Natural killer cell (primary cell): ENCODE results near the gene LAMA4. TPM values are rescaled to one million over a fixed set of nuclear protein-coding genes. Genes with fewer than 3 reads are reported as not detected.

Experiments
- ATAC-seq, 3 donors: fragments of 150-1000 bp in 2 of 3; fragments of 200-7000 bp in 1 of 3; cut with Tn5 transposase; 1 replicate in 1 of 3; 2 replicates in 2 of 3; pipeline ENCODE4 v1.10.0; 2021; ENCODE audit warnings: mild to moderate bottlenecking in 2 of 3, moderate library complexity in 2 of 3
- DNase-seq, 2 donors: peaks; one replicate each; pipeline versions ENCODE4 v3.0.0 to v3.0.0-alpha.2; 2013 to 2021; ENCODE audit warnings: mixed read lengths in 1 of 2
- H3K27ac ChIP-seq: one replicate; pipeline ENCODE4 v1.5.1; 2013; ENCODE audit warnings: mild to moderate bottlenecking, low read length
- H3K27me3 ChIP-seq: one replicate; pipeline ENCODE4 v1.6.1; 2013; ENCODE audit warnings: low read length; ENCODE audit not compliant: control insufficient read depth, insufficient read depth
- H3K36me3 ChIP-seq: one replicate; pipeline ENCODE4 v1.6.1; 2013; ENCODE audit warnings: low read length; ENCODE audit not compliant: control insufficient read depth, insufficient read depth
- H3K4me1 ChIP-seq: one replicate; pipeline ENCODE4 v1.6.1; 2013; ENCODE audit warnings: low read length; ENCODE audit not compliant: control insufficient read depth, insufficient read depth
- H3K4me3 ChIP-seq: one replicate; pipeline ENCODE4 v1.5.1; 2013; ENCODE audit warnings: low read length
- H3K9me3 ChIP-seq: one replicate; pipeline ENCODE4 v1.6.1; 2013; ENCODE audit warnings: low read length; ENCODE audit not compliant: control insufficient read depth, insufficient read depth
- H3K27ac Mint-ChIP-seq, 2 donors: one replicate each; pipeline ENCODE4 v1.8.0; 2022; ENCODE audit warnings: mild to moderate bottlenecking in 2 of 2, mixed read lengths in 2 of 2, moderate library complexity in 1 of 2
- H3K27me3 Mint-ChIP-seq, 2 donors: one replicate each; pipeline ENCODE4 v1.8.0; 2022; ENCODE audit warnings: low read depth in 2 of 2, mixed read lengths in 2 of 2
- H3K36me3 Mint-ChIP-seq: one replicate; pipeline ENCODE4 v1.8.0; 2022; ENCODE audit warnings: mixed read lengths
- H3K4me1 Mint-ChIP-seq, 2 donors: one replicate each; pipeline ENCODE4 v1.8.0; 2022; ENCODE audit warnings: mixed read lengths in 2 of 2
- H3K4me3 Mint-ChIP-seq: one replicate; pipeline ENCODE4 v1.8.0; 2022; ENCODE audit warnings: mild to moderate bottlenecking, moderate library complexity, mixed read lengths
- H3K9me3 Mint-ChIP-seq, 2 donors: one replicate each; pipeline ENCODE4 v1.8.0; 2022; ENCODE audit warnings: mixed read lengths in 2 of 2
- WGBS: methylation state at CpG from one replicate; pipeline ENCODE4 v1.1.7; 2013; ENCODE audit warnings: missing lambda C conversion rate; ENCODE audit not compliant: insufficient coverage; 5-methylcytosine and 5-hydroxymethylcytosine counted together
- intact Hi-C: fragments of 100-400 bp; cut with micrococcal nuclease; formaldehyde crosslinking; loops from one replicate; pipeline ENCODE4 v1.14.2; 2022
- total RNA-seq, 4 donors: library from RNA; stranded (reverse); fragments of 120-200 nt in 1 of 4; gene quantifications; one replicate each; pipeline versions ENCODE4 v1.2.3 to v1.2.4, GENCODE V29; 2013 to 2022
- TF ChIP-seq, protein P1 (sequence below): fragments of 200-600 bp; IDR thresholded peaks from one replicate; pipeline ENCODE4 v1.8.0; 2022; ENCODE audit warnings: antibody characterized with exemption

LAMA4 gene
- total RNA-seq, 3 donors from 2014 or later (not counting 1 experiment from before 2014, with no cell fraction given) = not detected

DNA sequence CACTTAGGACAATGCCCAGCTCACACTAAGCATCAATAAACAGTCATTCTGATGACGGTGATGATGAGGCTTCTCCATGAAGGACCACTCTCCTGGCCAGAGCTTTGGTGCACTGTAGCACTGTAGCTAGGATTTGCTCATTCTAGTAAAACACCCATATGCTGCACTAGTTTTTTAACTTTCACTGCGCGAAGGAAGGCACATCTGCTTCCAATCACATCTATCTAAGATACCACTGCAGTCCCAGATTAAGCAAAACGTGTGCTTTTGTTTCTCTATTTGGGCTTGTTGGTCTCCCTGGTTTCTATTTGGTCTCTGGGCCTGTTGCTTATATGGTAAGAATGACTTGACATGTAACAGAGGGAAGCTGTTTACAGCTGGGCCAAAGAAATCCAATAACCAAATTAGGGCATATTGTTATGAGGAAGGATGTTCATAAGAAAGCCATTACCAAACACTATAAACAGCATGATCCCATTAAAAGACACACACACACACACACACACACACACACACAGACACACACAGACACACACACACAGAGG is 104.6 kb downstream of the LAMA4 start:
- H3K4me3 Mint-ChIP-seq = no peak overlapping the region
- no peak overlapping the region for H3K27ac Mint-ChIP-seq

DNA sequence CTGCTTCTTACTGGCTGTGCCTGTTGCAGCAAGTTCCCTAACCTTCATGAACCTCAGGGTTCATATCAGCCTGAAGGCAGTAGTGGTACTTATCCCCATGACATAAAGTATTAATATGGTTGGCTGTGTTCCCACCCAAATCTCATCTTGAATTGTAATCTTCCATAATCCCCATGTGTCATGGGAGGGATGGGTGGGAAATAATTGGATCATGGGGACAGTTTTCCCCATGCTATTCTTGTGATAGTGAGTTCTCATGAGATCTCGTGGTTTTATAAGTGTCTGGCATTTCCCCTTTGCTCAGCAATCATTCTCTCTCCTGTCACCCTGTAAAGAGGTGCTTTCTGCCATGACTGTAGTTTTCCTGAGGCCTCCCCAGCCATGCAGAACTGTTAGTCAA is 105.1 kb downstream of the LAMA4 start:
- H3K4me3 Mint-ChIP-seq = no peak overlapping the region
- no peaks in the 10 kb centered on the region for H3K9me3 Mint-ChIP-seq
- DNase-seq = no peak

More for the DNA sequence above, 104.6 kb downstream of the LAMA4 start:
- Mint-ChIP-seq H3K36me3 (no peaks in the 10 kb centered on the region), H3K9me3 (no peaks in the 10 kb centered on the region), H3K4me1 (no peaks in the 10 kb centered on the region), H3K27me3 (peaks cover 22 to 56% of the 10 kb centered on the region in 2 donors)
- Histone ChIP-seq H3K4me3 (no peak overlapping the region), H3K9me3 (no peaks in the 10 kb centered on the region), H3K27me3 (peaks cover 3% of the 10 kb centered on the region), H3K4me1 (no peaks in the 10 kb centered on the region), H3K36me3 (no peaks in the 10 kb centered on the region), H3K27ac (no peak overlapping the region)
- ATAC-seq (no peak), DNase-seq (no peak)
- WGBS = 98% methylated on average over 4 of the region's 4 CpGs
- intact Hi-C loops = no loop called here
- TF ChIP-seq, protein P1, sequence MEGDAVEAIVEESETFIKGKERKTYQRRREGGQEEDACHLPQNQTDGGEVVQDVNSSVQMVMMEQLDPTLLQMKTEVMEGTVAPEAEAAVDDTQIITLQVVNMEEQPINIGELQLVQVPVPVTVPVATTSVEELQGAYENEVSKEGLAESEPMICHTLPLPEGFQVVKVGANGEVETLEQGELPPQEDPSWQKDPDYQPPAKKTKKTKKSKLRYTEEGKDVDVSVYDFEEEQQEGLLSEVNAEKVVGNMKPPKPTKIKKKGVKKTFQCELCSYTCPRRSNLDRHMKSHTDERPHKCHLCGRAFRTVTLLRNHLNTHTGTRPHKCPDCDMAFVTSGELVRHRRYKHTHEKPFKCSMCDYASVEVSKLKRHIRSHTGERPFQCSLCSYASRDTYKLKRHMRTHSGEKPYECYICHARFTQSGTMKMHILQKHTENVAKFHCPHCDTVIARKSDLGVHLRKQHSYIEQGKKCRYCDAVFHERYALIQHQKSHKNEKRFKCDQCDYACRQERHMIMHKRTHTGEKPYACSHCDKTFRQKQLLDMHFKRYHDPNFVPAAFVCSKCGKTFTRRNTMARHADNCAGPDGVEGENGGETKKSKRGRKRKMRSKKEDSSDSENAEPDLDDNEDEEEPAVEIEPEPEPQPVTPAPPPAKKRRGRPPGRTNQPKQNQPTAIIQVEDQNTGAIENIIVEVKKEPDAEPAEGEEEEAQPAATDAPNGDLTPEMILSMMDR = no peak

DNA sequence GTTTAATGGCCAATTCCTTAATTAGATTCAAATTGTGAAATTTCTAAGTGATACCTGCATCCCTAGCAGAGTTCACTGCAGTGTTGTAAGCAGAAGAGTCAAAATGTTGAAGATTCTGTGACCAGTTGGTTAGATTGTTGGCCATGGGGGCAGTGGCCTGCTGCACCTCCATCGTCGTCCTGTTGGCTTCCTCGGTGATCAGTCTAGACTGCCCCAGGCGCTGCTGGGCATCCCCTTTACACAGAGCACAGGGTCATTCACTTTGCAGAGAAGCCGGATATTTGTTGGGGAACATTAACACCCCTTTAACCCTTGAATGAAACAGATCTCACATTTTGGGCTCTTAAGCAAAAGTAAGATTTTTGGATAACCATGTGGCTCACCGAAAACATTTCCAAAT is 106.3 kb downstream of the LAMA4 start:
- ATAC-seq = no peak
- Mint-ChIP-seq H3K4me3 (no peak overlapping the region), H3K4me1 (no peaks in the 10 kb centered on the region), H3K27me3 (peaks cover 22 to 46% of the 10 kb centered on the region in 2 donors), H3K27ac (no peak overlapping the region), H3K9me3 (no peaks in the 10 kb centered on the region), H3K36me3 (no peaks in the 10 kb centered on the region)
- Histone ChIP-seq H3K4me3 (no peak overlapping the region), H3K27me3 (peaks cover 3% of the 10 kb centered on the region), H3K9me3 (no peaks in the 10 kb centered on the region), H3K4me1 (no peaks in the 10 kb centered on the region), H3K36me3 (no peaks in the 10 kb centered on the region), H3K27ac (no peak overlapping the region)
- 93% methylated on average over 5 of the region's 6 CpGs for WGBS
- TF ChIP-seq, protein P1 = no peak
- no peak for DNase-seq
- intact Hi-C loops = no loop called here

More for the DNA sequence above, 105.1 kb downstream of the LAMA4 start:
- Histone ChIP-seq H3K27me3 (peaks cover 3% of the 10 kb centered on the region), H3K4me1 (no peaks in the 10 kb centered on the region), H3K4me3 (no peak overlapping the region), H3K36me3 (no peaks in the 10 kb centered on the region), H3K27ac (no peak overlapping the region), H3K9me3 (no peaks in the 10 kb centered on the region)
- Mint-ChIP-seq H3K36me3 (no peaks in the 10 kb centered on the region), H3K27ac (no peak overlapping the region), H3K27me3 (peaks cover 22 to 51% of the 10 kb centered on the region in 2 donors), H3K4me1 (no peaks in the 10 kb centered on the region)
- WGBS = 0% methylated on average over 1 of the region's 1 CpG
- TF ChIP-seq, protein P1 = no peak
- intact Hi-C loops = no loop called here
- no peak for ATAC-seq

DNA sequence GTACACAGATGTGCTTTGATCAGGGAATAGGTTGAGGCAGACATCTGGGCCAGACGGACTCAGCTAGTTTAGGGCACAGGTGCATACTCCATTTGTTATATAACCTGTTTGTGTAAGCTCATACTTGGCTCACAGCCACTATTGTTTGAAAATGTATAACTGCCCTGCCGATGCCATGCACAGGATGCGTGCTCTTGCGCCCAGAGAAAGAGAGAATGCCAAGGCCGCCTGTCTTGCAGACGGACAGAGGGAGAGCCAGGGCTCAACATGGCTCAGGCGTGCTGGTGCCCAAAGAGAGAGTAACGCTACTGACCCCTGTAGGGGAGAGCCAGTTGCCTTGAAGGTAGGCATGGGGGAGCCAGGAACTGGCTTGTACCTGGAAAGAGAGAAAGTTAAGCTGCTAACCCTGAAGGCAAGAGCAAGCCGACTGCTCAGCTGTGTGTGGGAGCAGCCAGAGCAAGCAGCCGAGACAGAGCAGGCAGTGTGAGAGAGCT is 109.2 kb downstream of the LAMA4 start:
- H3K27ac Mint-ChIP-seq = no peak overlapping the region
- no peak for ATAC-seq
- H3K9me3 ChIP-seq = no peaks in the 10 kb centered on the region
- peaks cover 19 to 31% of the 10 kb centered on the region in 2 donors for H3K27me3 Mint-ChIP-seq
- TF ChIP-seq, protein P1 = no peak
- H3K4me1 Mint-ChIP-seq = no peaks in the 10 kb centered on the region
- no peaks in the 10 kb centered on the region for H3K36me3 ChIP-seq
- no peaks in the 10 kb centered on the region for H3K36me3 Mint-ChIP-seq
- DNase-seq = no peak
- intact Hi-C loops = no loop called here
- H3K4me3 Mint-ChIP-seq = no peak overlapping the region
- H3K27me3 ChIP-seq = no peaks in the 10 kb centered on the region
- H3K27ac ChIP-seq = no peak overlapping the region
- no peak overlapping the region for H3K4me3 ChIP-seq
- no peaks in the 10 kb centered on the region for H3K4me1 ChIP-seq
- 96% methylated on average over 10 of the region's 10 CpGs for WGBS
- no peaks in the 10 kb centered on the region for H3K9me3 Mint-ChIP-seq
